ENCODE results near the gene UNK. TPM values are rescaled to one million over a fixed set of nuclear protein-coding genes. Genes with fewer than 3 reads are reported as not detected.

Gene UNK
- total and polyA plus RNA-seq, 2 donors (not counting 1 experiment from before 2014, with no cell fraction given): 15.0 to 15.2 TPM

GRCh38 chr17:75806822-75807500, 22.4 kb downstream of the UNK start:
- no peak for DNase-seq (ENCODE audit: low read depth in 2 of 2)
- Histone ChIP-seq H4K20me1 (ENCODE audit: control insufficient read depth, extremely low read depth, insufficient read depth, low read length) (no peaks in the 10 kb centered on the region), H3K9ac (ENCODE audit: insufficient read depth, low read length) (no peak overlapping the region), H3K4me3 (replicated peaks in 1 of 4; ENCODE audit: control extremely low read depth in 1 of 4, insufficient read depth in 1 of 4, low read depth in 3 of 4, low read length in 4 of 4) (no peak overlapping the region), H3K27ac (ENCODE audit: insufficient read depth, low read length) (no peak overlapping the region), H3K9me3 (ENCODE audit: control insufficient read depth, insufficient read depth, low read depth, low read length) (no peaks in the 10 kb centered on the region), H3K27me3 (ENCODE audit: control insufficient read depth, insufficient read depth, low read length) (no peaks in the 10 kb centered on the region), H3K36me3 (ENCODE audit: control insufficient read depth, insufficient read depth, low read length) (peaks cover 2% of the 10 kb centered on the region), H3K79me2 (ENCODE audit: control insufficient read depth, insufficient read depth, low read length) (no peaks in the 10 kb centered on the region), H3K4me1 (ENCODE audit: control insufficient read depth, extremely low read depth, insufficient read depth, low read length) (peaks cover 5% of the 10 kb centered on the region), H3K4me2 (ENCODE audit: extremely low read depth, insufficient read depth, low read length) (no peak overlapping the region), H2AFZ (ENCODE audit: low read length) (no peak overlapping the region)
- TF ChIP-seq, protein P1, sequence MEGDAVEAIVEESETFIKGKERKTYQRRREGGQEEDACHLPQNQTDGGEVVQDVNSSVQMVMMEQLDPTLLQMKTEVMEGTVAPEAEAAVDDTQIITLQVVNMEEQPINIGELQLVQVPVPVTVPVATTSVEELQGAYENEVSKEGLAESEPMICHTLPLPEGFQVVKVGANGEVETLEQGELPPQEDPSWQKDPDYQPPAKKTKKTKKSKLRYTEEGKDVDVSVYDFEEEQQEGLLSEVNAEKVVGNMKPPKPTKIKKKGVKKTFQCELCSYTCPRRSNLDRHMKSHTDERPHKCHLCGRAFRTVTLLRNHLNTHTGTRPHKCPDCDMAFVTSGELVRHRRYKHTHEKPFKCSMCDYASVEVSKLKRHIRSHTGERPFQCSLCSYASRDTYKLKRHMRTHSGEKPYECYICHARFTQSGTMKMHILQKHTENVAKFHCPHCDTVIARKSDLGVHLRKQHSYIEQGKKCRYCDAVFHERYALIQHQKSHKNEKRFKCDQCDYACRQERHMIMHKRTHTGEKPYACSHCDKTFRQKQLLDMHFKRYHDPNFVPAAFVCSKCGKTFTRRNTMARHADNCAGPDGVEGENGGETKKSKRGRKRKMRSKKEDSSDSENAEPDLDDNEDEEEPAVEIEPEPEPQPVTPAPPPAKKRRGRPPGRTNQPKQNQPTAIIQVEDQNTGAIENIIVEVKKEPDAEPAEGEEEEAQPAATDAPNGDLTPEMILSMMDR (conservative IDR thresholded peaks at IDR 0.05 in 1 of 2, IDR thresholded peaks at IDR 0.05 in 1 of 2; ENCODE audit: low read depth in 1 of 2, low read length in 2 of 2): no peak
- TF ChIP-seq EZH2 (IDR thresholded peaks at IDR 0.05; ENCODE audit: low read length, missing control alignments): no peak

GRCh38 chr17:75807861-75808260, 23.3 kb downstream of the UNK start:
- Histone ChIP-seq H3K27ac (ENCODE audit: insufficient read depth, low read length) (no peak overlapping the region), H4K20me1 (ENCODE audit: control insufficient read depth, extremely low read depth, insufficient read depth, low read length) (no peaks in the 10 kb centered on the region), H3K36me3 (ENCODE audit: control insufficient read depth, insufficient read depth, low read length) (peaks cover 8% of the 10 kb centered on the region), H3K4me2 (ENCODE audit: extremely low read depth, insufficient read depth, low read length) (no peak overlapping the region), H3K4me1 (ENCODE audit: control insufficient read depth, extremely low read depth, insufficient read depth, low read length) (peaks cover 5% of the 10 kb centered on the region), H3K9ac (ENCODE audit: insufficient read depth, low read length) (no peak overlapping the region), H2AFZ (ENCODE audit: low read length) (no peak overlapping the region), H3K27me3 (ENCODE audit: control insufficient read depth, insufficient read depth, low read length) (no peaks in the 10 kb centered on the region), H3K9me3 (ENCODE audit: control insufficient read depth, insufficient read depth, low read depth, low read length) (no peaks in the 10 kb centered on the region), H3K4me3 (replicated peaks in 1 of 4; ENCODE audit: control extremely low read depth in 1 of 4, insufficient read depth in 1 of 4, low read depth in 3 of 4, low read length in 4 of 4) (no peak overlapping the region), H3K79me2 (ENCODE audit: control insufficient read depth, insufficient read depth, low read length) (no peaks in the 10 kb centered on the region)
- TF ChIP-seq, protein P1 (conservative IDR thresholded peaks at IDR 0.05 in 1 of 2, IDR thresholded peaks at IDR 0.05 in 1 of 2; ENCODE audit: low read depth in 1 of 2, low read length in 2 of 2): no peak
- TF ChIP-seq EZH2 (IDR thresholded peaks at IDR 0.05; ENCODE audit: low read length, missing control alignments): no peak
- DNase-seq (ENCODE audit: low read depth in 2 of 2): no peak

GRCh38 chr17:75808549-75808904, 23.9 kb downstream of the UNK start:
- H4K20me1 ChIP-seq (ENCODE audit: control insufficient read depth, extremely low read depth, insufficient read depth, low read length): no peaks in the 10 kb centered on the region
- no peaks in the 10 kb centered on the region for H3K27me3 ChIP-seq (ENCODE audit: control insufficient read depth, insufficient read depth, low read length)
- no peak overlapping the region for H3K4me2 ChIP-seq (ENCODE audit: extremely low read depth, insufficient read depth, low read length)
- peaks cover 5% of the 10 kb centered on the region for H3K4me1 ChIP-seq (ENCODE audit: control insufficient read depth, extremely low read depth, insufficient read depth, low read length)
- H3K9me3 ChIP-seq (ENCODE audit: control insufficient read depth, insufficient read depth, low read depth, low read length): no peaks in the 10 kb centered on the region
- no peak overlapping the region for H3K4me3 ChIP-seq (replicated peaks in 1 of 4; ENCODE audit: control extremely low read depth in 1 of 4, insufficient read depth in 1 of 4, low read depth in 3 of 4, low read length in 4 of 4)
- DNase-seq (ENCODE audit: low read depth in 2 of 2): no peak
- H3K79me2 ChIP-seq (ENCODE audit: control insufficient read depth, insufficient read depth, low read length): no peaks in the 10 kb centered on the region
- H2AFZ ChIP-seq (ENCODE audit: low read length): no peak overlapping the region
- no peak for TF ChIP-seq EZH2 (IDR thresholded peaks at IDR 0.05; ENCODE audit: low read length, missing control alignments)
- TF ChIP-seq, protein P1 (conservative IDR thresholded peaks at IDR 0.05 in 1 of 2, IDR thresholded peaks at IDR 0.05 in 1 of 2; ENCODE audit: low read depth in 1 of 2, low read length in 2 of 2): no peak
- no peak overlapping the region for H3K9ac ChIP-seq (ENCODE audit: insufficient read depth, low read length)
- no peak overlapping the region for H3K27ac ChIP-seq (ENCODE audit: insufficient read depth, low read length)
- H3K36me3 ChIP-seq (ENCODE audit: control insufficient read depth, insufficient read depth, low read length): peaks cover 15% of the 10 kb centered on the region
